Measurements from ENCODE around the gene PTTG1IP. TPM values are rescaled to one million over a fixed set of nuclear protein-coding genes. Genes with fewer than 3 reads are reported as not detected.

Gene PTTG1IP
- total RNA-seq, 2 experiments from 2014 or later = 46.0 to 49.9 TPM

- H3K36me3 Mint-ChIP-seq = peaks cover 39% of the 10 kb centered on the region
Observed at GRCh38 chr21:44805226-44805625, 68.3 kb downstream of the PTTG1IP start.

GRCh38 chr21:44804762-44805161 lies 68.7 kb downstream of the PTTG1IP start:
- no peak overlapping the region for H3K4me3 Mint-ChIP-seq
- DNase-seq (no peak), ATAC-seq (no peak)
- peaks cover 39% of the 10 kb centered on the region for H3K36me3 Mint-ChIP-seq
- no peaks in the 10 kb centered on the region for H3K9me3 Mint-ChIP-seq (ENCODE audit: low read depth)
- peaks cover 31% of the 10 kb centered on the region for H3K4me1 Mint-ChIP-seq
- no peak overlapping the region for H3K27ac Mint-ChIP-seq
- no peaks in the 10 kb centered on the region for H3K27me3 Mint-ChIP-seq
- CTCF ChIA-PET = interaction anchor here (1.2 to 4.9 kb wide), 3 partner anchors 11 to 127 kb away, joined by 4 to 25 read pairs (median 5); no protein-coding TSS in a partner anchor

More at GRCh38 chr21:44805226-44805625, 68.3 kb downstream of the PTTG1IP start:
- H3K9me3 Mint-ChIP-seq (ENCODE audit: low read depth) = no peaks in the 10 kb centered on the region
- CTCF ChIA-PET = interaction anchor here (1.2 to 4.9 kb wide), 2 partner anchors 11 to 70 kb away, joined by 4 to 25 read pairs; no protein-coding TSS in a partner anchor
- no peak overlapping the region for H3K4me3 Mint-ChIP-seq
- no peaks in the 10 kb centered on the region for H3K27me3 Mint-ChIP-seq
- peaks cover 27% of the 10 kb centered on the region for H3K4me1 Mint-ChIP-seq
- DNase-seq (no peak), ATAC-seq (no peak)
- no peak overlapping the region for H3K27ac Mint-ChIP-seq

GRCh38 chr21:44803651-44804050 lies 69.8 kb downstream of the PTTG1IP start:
- Mint-ChIP-seq H3K36me3 (peaks cover 37% of the 10 kb centered on the region), H3K4me3 (no peak overlapping the region), H3K27me3 (no peaks in the 10 kb centered on the region), H3K9me3 (ENCODE audit: low read depth) (no peaks in the 10 kb centered on the region), H3K27ac (no peak overlapping the region), H3K4me1 (peaks cover 40% of the 10 kb centered on the region)
- DNase-seq (no peak), ATAC-seq (no peak)
- CTCF ChIA-PET = interaction anchor here (1.0 to 4.9 kb wide), 5 partner anchors 10 to 293 kb away, joined by 3 to 25 read pairs (median 4); no protein-coding TSS in a partner anchor

GRCh38 chr21:44802396-44803153 lies 70.9 kb downstream of the PTTG1IP start:
- CTCF ChIA-PET = interaction anchor here (1.0 to 4.9 kb wide), 16 partner anchors 9 to 313 kb away, joined by 3 to 56 read pairs (median 6); partner anchors contain the start of genes KRTAP12-3, PTTG1IP and SUMO3
- Mint-ChIP-seq H3K27me3 (no peaks in the 10 kb centered on the region), H3K27ac (peak overlapping the region; percentile 76), H3K4me1 (peaks cover 49% of the 10 kb centered on the region), H3K4me3 (peak overlapping the region; percentile 99), H3K36me3 (peaks cover 46% of the 10 kb centered on the region), H3K9me3 (ENCODE audit: low read depth) (no peaks in the 10 kb centered on the region)
- no peak for DNase-seq
- peak; percentile 5 for ATAC-seq

GRCh38 chr21:44801468-44802395 lies 71.8 kb downstream of the PTTG1IP start, which contains the start of gene UBE2G2:
UBE2G2 (minus strand) TSS chr21:44801820; CDS start chr21:44801748, 72 bp downstream.
- Mint-ChIP-seq H3K27me3 (no peaks in the 10 kb centered on the region), H3K27ac (peak within 1 kb of the TSS; percentile 92), H3K4me3 (peak within 1 kb of the TSS; percentile 99), H3K36me3 (peaks cover 47% of the 10 kb centered on the region), H3K4me1 (peaks cover 49% of the 10 kb centered on the region), H3K9me3 (ENCODE audit: low read depth) (no peaks in the 10 kb centered on the region)
- DNase-seq = peak; percentile 86
- ATAC-seq = peak; percentile 96
- CTCF ChIA-PET = interaction anchor here (0.7 to 4.3 kb wide), 26 partner anchors 8 to 338 kb away, joined by 3 to 56 read pairs (median 5); partner anchors contain the start of genes KRTAP12-3, PTTG1IP and SUMO3

GRCh38 chr21:44800971-44801467 lies 72.5 kb downstream of the PTTG1IP start:
- peaks cover 47% of the 10 kb centered on the region for H3K36me3 Mint-ChIP-seq
- DNase-seq = no peak
- H3K4me1 Mint-ChIP-seq = peaks cover 52% of the 10 kb centered on the region

GRCh38 chr21:44800103-44800502 lies 73.4 kb downstream of the PTTG1IP start:
- H3K4me3 Mint-ChIP-seq = peak overlapping the region; percentile 99
- CTCF ChIA-PET = interaction anchor here (0.8 to 4.3 kb wide), 23 partner anchors 9 to 338 kb away, joined by 3 to 56 read pairs (median 5); partner anchors contain the start of genes PTTG1IP and SUMO3
- DNase-seq = no peak
- H3K9me3 Mint-ChIP-seq (ENCODE audit: low read depth) = no peaks in the 10 kb centered on the region
- no peaks in the 10 kb centered on the region for H3K27me3 Mint-ChIP-seq
- ATAC-seq = no peak
- peaks cover 38% of the 10 kb centered on the region for H3K36me3 Mint-ChIP-seq
- peak overlapping the region; percentile 24 for H3K27ac Mint-ChIP-seq
- H3K4me1 Mint-ChIP-seq = peaks cover 54% of the 10 kb centered on the region

More at GRCh38 chr21:44800971-44801467, 72.5 kb downstream of the PTTG1IP start:
- H3K27ac Mint-ChIP-seq = peak overlapping the region; percentile 92
- H3K9me3 Mint-ChIP-seq (ENCODE audit: low read depth) = no peaks in the 10 kb centered on the region
- peak overlapping the region; percentile 99 for H3K4me3 Mint-ChIP-seq
- H3K27me3 Mint-ChIP-seq = no peaks in the 10 kb centered on the region
- CTCF ChIA-PET = interaction anchor here (0.7 to 4.3 kb wide), 29 partner anchors 8 to 338 kb away, joined by 3 to 56 read pairs (median 5); partner anchors contain the start of genes KRTAP12-3, PTTG1IP and SUMO3
- peak; percentile 59 for ATAC-seq

GRCh38 chr21:44799646-44800045 lies 73.8 kb downstream of the PTTG1IP start:
- Mint-ChIP-seq H3K4me3 (peak overlapping the region; percentile 99), H3K4me1 (peaks cover 54% of the 10 kb centered on the region), H3K27ac (peak overlapping the region; percentile 24), H3K36me3 (peaks cover 34% of the 10 kb centered on the region), H3K9me3 (ENCODE audit: low read depth) (no peaks in the 10 kb centered on the region), H3K27me3 (no peaks in the 10 kb centered on the region)
- no peak for DNase-seq
- no peak for ATAC-seq
- CTCF ChIA-PET = interaction anchor here (0.8 to 4.3 kb wide), 15 partner anchors 9 to 337 kb away, joined by 3 to 56 read pairs (median 7); partner anchors contain the start of gene PTTG1IP

Other genes starting within 250 kb of the PTTG1IP start
- gene KRTAP10-9, start 246.6 kb downstream of the PTTG1IP start, total RNA-seq = not detected
- not detected for gene KRTAP10-10, start 236.3 kb downstream of the PTTG1IP start, total RNA-seq
- not detected for gene KRTAP10-11, start 227.3 kb downstream of the PTTG1IP start, total RNA-seq
- gene KRTAP12-4, start 219.0 kb downstream of the PTTG1IP start, total RNA-seq = not detected
- gene KRTAP12-3, start 215.8 kb downstream of the PTTG1IP start, total RNA-seq = not detected
- gene KRTAP12-2, start 206.8 kb downstream of the PTTG1IP start, total RNA-seq = not detected
- not detected for gene KRTAP12-1, start 191.5 kb downstream of the PTTG1IP start, total RNA-seq
- gene KRTAP10-12, start 176.5 kb downstream of the PTTG1IP start, total RNA-seq = not detected
- gene TSPEAR, start 162.1 kb downstream of the PTTG1IP start, total RNA-seq = not detected
- gene UBE2G2, start 71.9 kb downstream of the PTTG1IP start, total RNA-seq = 100 to 1,000 TPM; 103 to 121 TPM
- gene SUMO3, start 55.6 kb downstream of the PTTG1IP start, total RNA-seq = 10 to 100 TPM; 86.1 to 93.7 TPM
- 100 to 1,000 TPM; 336 to 372 TPM for gene ITGB2, start 47.2 kb upstream of the PTTG1IP start, total RNA-seq
- gene SLX9, start 66.3 kb upstream of the PTTG1IP start, total RNA-seq = 10 to 100 TPM; 56.8 to 62.9 TPM
- 10 to 100 TPM; 29.4 to 38.3 TPM for gene ADARB1, start 200.9 kb upstream of the PTTG1IP start, total RNA-seq